ENCODE measurements around the gene PFN4. TPM values are rescaled to one million over a fixed set of nuclear protein-coding genes. Genes with fewer than 3 reads are reported as not detected.

Gene PFN4
- total RNA-seq, 1 experiment from 2014 or later, result not detected

GRCh38 chr2:24107336-24107735 lies 15.8 kb downstream of the PFN4 start:
- Histone ChIP-seq H3K27ac (ENCODE audit: low read depth, low read length) (no peak overlapping the region), H2AFZ (ENCODE audit: low read depth, low read length, poor library complexity, severe bottlenecking) (no peak overlapping the region), H3K36me3 (ENCODE audit: control insufficient read depth in 1 of 2, insufficient read depth in 2 of 2, low read length in 2 of 2) (no peaks in the 10 kb centered on the region), H3K79me2 (ENCODE audit: insufficient read depth, low read length) (no peaks in the 10 kb centered on the region), H3K4me2 (ENCODE audit: low read length) (no peak overlapping the region), H3K9ac (ENCODE audit: low read length) (no peak overlapping the region), H3K9me2 (ENCODE audit: insufficient read depth) (no peaks in the 10 kb centered on the region), H3K27me3 (ENCODE audit: insufficient read depth, low read length) (no peaks in the 10 kb centered on the region), H3K4me1 (ENCODE audit: control insufficient read depth in 1 of 2, insufficient read depth in 2 of 2, low read length in 2 of 2) (peaks cover 4 to 22% of the 10 kb centered on the region in 2 experiments; a peak in 3 of 4 replicates), H4K20me1 (ENCODE audit: insufficient read depth) (no peaks in the 10 kb centered on the region), H3K4me3 (replicated peaks in 1 of 2; ENCODE audit: low read depth in 1 of 2, low read length in 2 of 2) (no peak overlapping the region), H3K9me3 (ENCODE audit: control insufficient read depth in 1 of 2, insufficient read depth in 1 of 2, low read depth in 1 of 2, low read length in 2 of 2) (no peaks in the 10 kb centered on the region)
- CTCF ChIA-PET, result no interaction called here
- no peak for ATAC-seq
- POLR2A ChIA-PET, result no interaction called here
- intact Hi-C loops (cut with micrococcal nuclease), result no loop called here
- no TSS peak for BruUV-seq (replicated peaks)
- TF ChIP-seq EZH2phosphoT487 (IDR thresholded peaks at IDR 0.05; ENCODE audit: borderline replicate concordance) (no peak), EGR1 (IDR thresholded peaks at IDR 0.05; ENCODE audit: low read depth) (no peak), EZH2 (IDR thresholded peaks at IDR 0.05) (no peak), ATF3 (IDR thresholded peaks at IDR 0.05) (no peak), CTCF (IDR thresholded peaks at IDR 0.05 in 2 of 3, conservative IDR thresholded peaks at IDR 0.05 in 1 of 3; ENCODE audit: borderline replicate concordance in 1 of 3, insufficient read depth in 1 of 3, low read depth in 2 of 3, low read length in 2 of 3) (no peak), JUND (IDR thresholded peaks at IDR 0.05) (no peak), REST (IDR thresholded peaks at IDR 0.05; ENCODE audit: low read depth) (no peak), SRF (IDR thresholded peaks at IDR 0.05; ENCODE audit: low read depth) (no peak), SIN3A (IDR thresholded peaks at IDR 0.05; ENCODE audit: low read depth) (no peak), ELF1 (IDR thresholded peaks at IDR 0.05; ENCODE audit: borderline replicate concordance, low read depth) (no peak), CBX3 (IDR thresholded peaks at IDR 0.05; ENCODE audit: low read depth) (no peak), TCF7L2 (IDR thresholded peaks at IDR 0.05; ENCODE audit: borderline replicate concordance, extremely low read depth, insufficient read depth, insufficient read length) (no peak)
- DNase-seq (ENCODE audit: low read depth, low spot score), result no peak
- RAD21 ChIA-PET (ENCODE audit: low non-redundant PET in 1 of 2, low total read pairs in 2 of 2, uncharacterized antibody in 2 of 2, unreplicated experiment in 2 of 2), result no interaction called here

All from HCT116 (cell line).